ENCODE measurements around the gene SLC24A4. TPM values are rescaled to one million over a fixed set of nuclear protein-coding genes. Genes with fewer than 3 reads are reported as not detected.

The SLC24A4 gene
- total and polyA plus RNA-seq, 2 donors (not counting 3 experiments of a cell fraction or from before 2014, with no cell fraction given) = 0.07 to 0.08 TPM

DNA sequence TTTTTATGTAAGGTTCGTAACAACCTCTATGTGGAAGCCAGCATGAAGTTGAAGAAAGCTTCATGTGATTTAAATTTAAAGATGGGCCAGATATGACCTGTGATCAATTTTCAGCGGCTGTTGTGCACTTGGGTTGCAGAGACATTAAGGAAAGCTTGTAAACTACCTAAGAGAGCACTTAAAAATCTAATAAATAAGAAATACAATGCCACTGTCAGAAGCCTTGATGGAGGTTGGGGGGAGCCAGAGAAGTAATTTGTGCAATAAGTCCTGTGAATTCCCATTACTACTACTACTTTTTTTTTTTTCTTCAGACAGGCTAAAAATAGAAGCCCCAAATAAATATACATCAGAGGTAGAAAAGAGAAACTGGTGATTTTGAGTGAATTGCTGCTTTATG lies 30.3 kb upstream of the SLC24A4 start:
- DNase-seq (ENCODE audit: low read depth, low spot score) (no peak), FAIRE-seq (no peak)
- TF ChIP-seq GATA2 (IDR thresholded peaks at IDR 0.05; ENCODE audit: insufficient read depth, insufficient read length, low read depth, low read length) (no peak), FOS (IDR thresholded peaks at IDR 0.05; ENCODE audit: borderline replicate concordance, insufficient read depth, low read length) (no peak), MAX (IDR thresholded peaks at IDR 0.05; ENCODE audit: insufficient read depth, insufficient read length) (no peak), POLR2AphosphoS5 (IDR thresholded peaks at IDR 0.05; ENCODE audit: insufficient read depth, low read depth, low read length) (no peak), EZH2 (IDR thresholded peaks at IDR 0.05; ENCODE audit: borderline replicate concordance, low read depth, low read length, severe bottlenecking) (no peak), JUN (IDR thresholded peaks at IDR 0.05; ENCODE audit: borderline replicate concordance, insufficient read depth, insufficient read length, low read depth) (no peak), MYC (IDR thresholded peaks at IDR 0.05; ENCODE audit: low read depth, low read length) (no peak)
- intact Hi-C loops (cut with micrococcal nuclease) = no loop called here
- no peaks in the 10 kb centered on the region for H4K20me1 ChIP-seq (replicated peaks; ENCODE audit: control insufficient read depth, extremely low read depth, insufficient read depth, low read length)
- no peak overlapping the region for H3K9ac ChIP-seq (replicated peaks; ENCODE audit: extremely low read depth, insufficient read depth, low read length)
- no peaks in the 10 kb centered on the region for H3K79me2 ChIP-seq (ENCODE audit: control insufficient read depth, insufficient read depth, low read length)
- BruUV-seq (replicated peaks) = no TSS peak
- ChIA-PET CTCF (interaction anchor here (1.3 kb wide), 1 partner anchor 9 kb away, joined by 3 read pairs; no protein-coding TSS in a partner anchor), POLR2A (no interaction called here)
- no peak overlapping the region for H2AFZ ChIP-seq (ENCODE audit: low read depth, low read length)
- dilution Hi-C loops (cut with MboI; ENCODE audit: extremely low pct_ligation_motif_present, low sequenced_read_pairs) = no loop called here
- H3K27me3 ChIP-seq (ENCODE audit: control insufficient read depth in 2 of 2, insufficient read depth in 2 of 2, low read length in 2 of 2) = no peaks in the 10 kb centered on the region
- no peaks in the 10 kb centered on the region for H3K9me1 ChIP-seq (replicated peaks; ENCODE audit: control insufficient read depth, extremely low read depth, insufficient read depth, low read length)
- H3K4me2 ChIP-seq (ENCODE audit: insufficient read depth, low read length) = no peak overlapping the region
- H3K36me3 ChIP-seq (ENCODE audit: control insufficient read depth in 2 of 2, extremely low read depth in 1 of 2, insufficient read depth in 2 of 2, low read length in 2 of 2) = no peaks in the 10 kb centered on the region
- no peak overlapping the region for H3K27ac ChIP-seq (ENCODE audit: insufficient read depth, low read depth, low read length)
- no peaks in the 10 kb centered on the region for H3K9me3 ChIP-seq (replicated peaks; ENCODE audit: control insufficient read depth, insufficient read depth, low read length)
- no peak overlapping the region for H3K4me3 ChIP-seq (replicated peaks in 1 of 3; ENCODE audit: insufficient read depth in 1 of 3, low read depth in 1 of 3, low read length in 3 of 3)
- no peaks in the 10 kb centered on the region for H3K4me1 ChIP-seq (ENCODE audit: control insufficient read depth, extremely low read depth, insufficient read depth, low read length)

- CTCF ChIA-PET = no interaction called here
- Histone ChIP-seq H4K20me1 (replicated peaks; ENCODE audit: control insufficient read depth, extremely low read depth, insufficient read depth, low read length) (no peaks in the 10 kb centered on the region), H3K4me1 (ENCODE audit: control insufficient read depth, extremely low read depth, insufficient read depth, low read length) (no peaks in the 10 kb centered on the region), H3K9ac (replicated peaks; ENCODE audit: extremely low read depth, insufficient read depth, low read length) (no peak overlapping the region), H3K4me2 (ENCODE audit: insufficient read depth, low read length) (no peak overlapping the region), H3K79me2 (ENCODE audit: control insufficient read depth, insufficient read depth, low read length) (no peaks in the 10 kb centered on the region), H3K9me1 (replicated peaks; ENCODE audit: control insufficient read depth, extremely low read depth, insufficient read depth, low read length) (no peaks in the 10 kb centered on the region), H3K27me3 (ENCODE audit: control insufficient read depth in 2 of 2, insufficient read depth in 2 of 2, low read length in 2 of 2) (no peaks in the 10 kb centered on the region), H3K36me3 (ENCODE audit: control insufficient read depth in 2 of 2, extremely low read depth in 1 of 2, insufficient read depth in 2 of 2, low read length in 2 of 2) (no peaks in the 10 kb centered on the region), H2AFZ (ENCODE audit: low read depth, low read length) (no peak overlapping the region), H3K4me3 (replicated peaks in 1 of 3; ENCODE audit: insufficient read depth in 1 of 3, low read depth in 1 of 3, low read length in 3 of 3) (no peak overlapping the region), H3K9me3 (replicated peaks; ENCODE audit: control insufficient read depth, insufficient read depth, low read length) (no peaks in the 10 kb centered on the region), H3K27ac (ENCODE audit: insufficient read depth, low read depth, low read length) (no peak overlapping the region)
- no peak for FAIRE-seq
- dilution Hi-C loops (cut with MboI; ENCODE audit: extremely low pct_ligation_motif_present, low sequenced_read_pairs) (no loop called here), intact Hi-C loops (cut with micrococcal nuclease) (no loop called here)
- no peak for DNase-seq (ENCODE audit: low read depth, low spot score)
- POLR2A ChIA-PET = no interaction called here
- BruUV-seq (replicated peaks) = no TSS peak
- TF ChIP-seq EZH2 (IDR thresholded peaks at IDR 0.05; ENCODE audit: borderline replicate concordance, low read depth, low read length, severe bottlenecking) (no peak), MYC (IDR thresholded peaks at IDR 0.05; ENCODE audit: low read depth, low read length) (no peak), JUN (IDR thresholded peaks at IDR 0.05; ENCODE audit: borderline replicate concordance, insufficient read depth, insufficient read length, low read depth) (no peak), POLR2A (IDR thresholded peaks at IDR 0.05; ENCODE audit: low read depth, low read length) (no peak), MAX (IDR thresholded peaks at IDR 0.05; ENCODE audit: insufficient read depth, insufficient read length) (no peak), POLR2AphosphoS5 (IDR thresholded peaks at IDR 0.05; ENCODE audit: insufficient read depth, low read depth, low read length) (no peak), GATA2 (IDR thresholded peaks at IDR 0.05; ENCODE audit: insufficient read depth, insufficient read length, low read depth, low read length) (no peak), FOS (IDR thresholded peaks at IDR 0.05; ENCODE audit: borderline replicate concordance, insufficient read depth, low read length) (no peak)
- TF ChIP-seq, protein P1, sequence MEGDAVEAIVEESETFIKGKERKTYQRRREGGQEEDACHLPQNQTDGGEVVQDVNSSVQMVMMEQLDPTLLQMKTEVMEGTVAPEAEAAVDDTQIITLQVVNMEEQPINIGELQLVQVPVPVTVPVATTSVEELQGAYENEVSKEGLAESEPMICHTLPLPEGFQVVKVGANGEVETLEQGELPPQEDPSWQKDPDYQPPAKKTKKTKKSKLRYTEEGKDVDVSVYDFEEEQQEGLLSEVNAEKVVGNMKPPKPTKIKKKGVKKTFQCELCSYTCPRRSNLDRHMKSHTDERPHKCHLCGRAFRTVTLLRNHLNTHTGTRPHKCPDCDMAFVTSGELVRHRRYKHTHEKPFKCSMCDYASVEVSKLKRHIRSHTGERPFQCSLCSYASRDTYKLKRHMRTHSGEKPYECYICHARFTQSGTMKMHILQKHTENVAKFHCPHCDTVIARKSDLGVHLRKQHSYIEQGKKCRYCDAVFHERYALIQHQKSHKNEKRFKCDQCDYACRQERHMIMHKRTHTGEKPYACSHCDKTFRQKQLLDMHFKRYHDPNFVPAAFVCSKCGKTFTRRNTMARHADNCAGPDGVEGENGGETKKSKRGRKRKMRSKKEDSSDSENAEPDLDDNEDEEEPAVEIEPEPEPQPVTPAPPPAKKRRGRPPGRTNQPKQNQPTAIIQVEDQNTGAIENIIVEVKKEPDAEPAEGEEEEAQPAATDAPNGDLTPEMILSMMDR (IDR thresholded peaks at IDR 0.05; ENCODE audit: extremely low read depth in 1 of 2, insufficient read depth in 1 of 2, low read depth in 1 of 2, low read length in 2 of 2) = no peak
Measured at GRCh38 chr14:92294506-92294905, 28.5 kb upstream of the SLC24A4 start.

All from endothelial cell of umbilical vein (primary cell).